ENCODE data around the gene ARHGAP26. TPM values are rescaled to one million over a fixed set of nuclear protein-coding genes. Genes with fewer than 3 reads are reported as not detected.
"Not testable (repeated sequence)": the region's sequence is repeated elsewhere in the genome, so short reads cannot be mapped to it uniquely, and the experiment has no call there.

Gene ARHGAP26
- total and polyA plus RNA-seq, 2 donors (not counting 3 experiments of a cell fraction or from before 2014, with no cell fraction given), result 3.1 to 16.2 TPM

- CTCF ChIA-PET, result interaction anchor here (1.0 to 1.8 kb wide), 2 partner anchors 12 to 18 kb away, joined by 4 to 6 read pairs; no protein-coding TSS in a partner anchor
- FAIRE-seq, result no peak
These were observed 214.3 kb downstream of the ARHGAP26 start for GRCh38 chr5:142984525-142984924.

DNA sequence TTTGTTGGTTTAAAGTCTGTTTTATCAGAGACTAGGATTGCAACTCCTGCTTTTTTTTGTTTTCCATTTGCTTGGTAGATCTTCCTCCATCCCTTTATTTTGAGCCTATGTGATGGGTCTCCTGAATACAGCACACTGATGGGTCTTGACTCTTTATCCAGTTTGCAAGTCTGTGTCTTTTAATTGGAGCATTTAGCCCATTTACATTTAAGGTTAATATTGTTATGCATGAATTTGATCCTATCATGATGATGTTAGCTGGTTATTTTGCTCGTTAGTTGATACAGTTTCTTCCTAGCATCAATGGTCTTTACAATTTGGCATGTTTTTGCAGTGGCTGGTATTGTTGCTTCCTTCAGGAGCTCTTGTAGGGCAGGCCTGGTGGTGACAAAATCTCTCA, 219.1 kb downstream of the ARHGAP26 start:
- H3K9me3 ChIP-seq (replicated peaks; ENCODE audit: control insufficient read depth, insufficient read depth, low read length); BruUV-seq (replicated peaks); FAIRE-seq; H3K4me3 ChIP-seq (replicated peaks in 1 of 3; ENCODE audit: insufficient read depth in 1 of 3, low read depth in 1 of 3, low read length in 3 of 3); dilution Hi-C loops (cut with MboI; ENCODE audit: extremely low pct_ligation_motif_present, low sequenced_read_pairs); H3K36me3 ChIP-seq (ENCODE audit: control insufficient read depth in 2 of 2, extremely low read depth in 1 of 2, insufficient read depth in 2 of 2, low read length in 2 of 2); H2AFZ ChIP-seq (ENCODE audit: low read depth, low read length); H3K79me2 ChIP-seq (ENCODE audit: control insufficient read depth, insufficient read depth, low read length); POLR2A ChIA-PET; H3K9me1 ChIP-seq (replicated peaks; ENCODE audit: control insufficient read depth, extremely low read depth, insufficient read depth, low read length); H3K4me1 ChIP-seq (ENCODE audit: control insufficient read depth, extremely low read depth, insufficient read depth, low read length); H4K20me1 ChIP-seq (replicated peaks; ENCODE audit: control insufficient read depth, extremely low read depth, insufficient read depth, low read length); DNase-seq (ENCODE audit: low read depth, low spot score); H3K4me2 ChIP-seq (ENCODE audit: insufficient read depth, low read length); H3K27me3 ChIP-seq (ENCODE audit: control insufficient read depth in 2 of 2, insufficient read depth in 2 of 2, low read length in 2 of 2); H3K9ac ChIP-seq (replicated peaks; ENCODE audit: extremely low read depth, insufficient read depth, low read length); intact Hi-C loops (cut with micrococcal nuclease); H3K27ac ChIP-seq (ENCODE audit: insufficient read depth, low read depth, low read length): not testable (repeated sequence)
- CTCF ChIA-PET, result interaction anchor here (1.7 kb wide), 1 partner anchor 13 kb away, joined by 4 read pairs; no protein-coding TSS in a partner anchor

More at GRCh38 chr5:142984525-142984924, 214.3 kb downstream of the ARHGAP26 start:
- intact Hi-C loops (cut with micrococcal nuclease) (no loop called here), dilution Hi-C loops (cut with MboI; ENCODE audit: extremely low pct_ligation_motif_present, low sequenced_read_pairs) (no loop called here)
- Histone ChIP-seq H3K4me1 (ENCODE audit: control insufficient read depth, extremely low read depth, insufficient read depth, low read length) (peaks cover 38% of the 10 kb centered on the region), H3K9me1 (replicated peaks; ENCODE audit: control insufficient read depth, extremely low read depth, insufficient read depth, low read length) (no peaks in the 10 kb centered on the region), H3K27me3 (ENCODE audit: control insufficient read depth in 2 of 2, insufficient read depth in 2 of 2, low read length in 2 of 2) (no peaks in the 10 kb centered on the region), H3K9me3 (replicated peaks; ENCODE audit: control insufficient read depth, insufficient read depth, low read length) (no peaks in the 10 kb centered on the region), H3K4me3 (replicated peaks in 1 of 3; ENCODE audit: insufficient read depth in 1 of 3, low read depth in 1 of 3, low read length in 3 of 3) (no peak overlapping the region), H2AFZ (ENCODE audit: low read depth, low read length) (no peak overlapping the region), H3K27ac (ENCODE audit: insufficient read depth, low read depth, low read length) (no peak overlapping the region), H3K4me2 (ENCODE audit: insufficient read depth, low read length) (no peak overlapping the region), H4K20me1 (replicated peaks; ENCODE audit: control insufficient read depth, extremely low read depth, insufficient read depth, low read length) (no peaks in the 10 kb centered on the region), H3K79me2 (ENCODE audit: control insufficient read depth, insufficient read depth, low read length) (no peaks in the 10 kb centered on the region), H3K9ac (replicated peaks; ENCODE audit: extremely low read depth, insufficient read depth, low read length) (no peak overlapping the region), H3K36me3 (ENCODE audit: control insufficient read depth in 2 of 2, extremely low read depth in 1 of 2, insufficient read depth in 2 of 2, low read length in 2 of 2) (no peaks in the 10 kb centered on the region)
- no peak for DNase-seq (ENCODE audit: low read depth, low spot score)
- no TSS peak for BruUV-seq (replicated peaks)
- TF ChIP-seq, protein P1, sequence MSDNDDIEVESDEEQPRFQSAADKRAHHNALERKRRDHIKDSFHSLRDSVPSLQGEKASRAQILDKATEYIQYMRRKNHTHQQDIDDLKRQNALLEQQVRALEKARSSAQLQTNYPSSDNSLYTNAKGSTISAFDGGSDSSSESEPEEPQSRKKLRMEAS (IDR thresholded peaks at IDR 0.05; ENCODE audit: insufficient read depth, insufficient read length), result no peak
- TF ChIP-seq JUN (IDR thresholded peaks at IDR 0.05; ENCODE audit: borderline replicate concordance, insufficient read depth, insufficient read length, low read depth), result no peak
- TF ChIP-seq, protein P2, sequence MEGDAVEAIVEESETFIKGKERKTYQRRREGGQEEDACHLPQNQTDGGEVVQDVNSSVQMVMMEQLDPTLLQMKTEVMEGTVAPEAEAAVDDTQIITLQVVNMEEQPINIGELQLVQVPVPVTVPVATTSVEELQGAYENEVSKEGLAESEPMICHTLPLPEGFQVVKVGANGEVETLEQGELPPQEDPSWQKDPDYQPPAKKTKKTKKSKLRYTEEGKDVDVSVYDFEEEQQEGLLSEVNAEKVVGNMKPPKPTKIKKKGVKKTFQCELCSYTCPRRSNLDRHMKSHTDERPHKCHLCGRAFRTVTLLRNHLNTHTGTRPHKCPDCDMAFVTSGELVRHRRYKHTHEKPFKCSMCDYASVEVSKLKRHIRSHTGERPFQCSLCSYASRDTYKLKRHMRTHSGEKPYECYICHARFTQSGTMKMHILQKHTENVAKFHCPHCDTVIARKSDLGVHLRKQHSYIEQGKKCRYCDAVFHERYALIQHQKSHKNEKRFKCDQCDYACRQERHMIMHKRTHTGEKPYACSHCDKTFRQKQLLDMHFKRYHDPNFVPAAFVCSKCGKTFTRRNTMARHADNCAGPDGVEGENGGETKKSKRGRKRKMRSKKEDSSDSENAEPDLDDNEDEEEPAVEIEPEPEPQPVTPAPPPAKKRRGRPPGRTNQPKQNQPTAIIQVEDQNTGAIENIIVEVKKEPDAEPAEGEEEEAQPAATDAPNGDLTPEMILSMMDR (IDR thresholded peaks at IDR 0.05; ENCODE audit: extremely low read depth in 1 of 2, insufficient read depth in 1 of 2, low read depth in 1 of 2, low read length in 2 of 2), result no peak
- no peak for TF ChIP-seq POLR2A (IDR thresholded peaks at IDR 0.05; ENCODE audit: low read depth, low read length)
- TF ChIP-seq MYC (IDR thresholded peaks at IDR 0.05; ENCODE audit: low read depth, low read length), result no peak
- no peak for TF ChIP-seq POLR2AphosphoS5 (IDR thresholded peaks at IDR 0.05; ENCODE audit: insufficient read depth, low read depth, low read length)
- no peak for TF ChIP-seq GATA2 (IDR thresholded peaks at IDR 0.05; ENCODE audit: insufficient read depth, insufficient read length, low read depth, low read length)
- no peak for TF ChIP-seq EZH2 (IDR thresholded peaks at IDR 0.05; ENCODE audit: borderline replicate concordance, low read depth, low read length, severe bottlenecking)
- no peak for TF ChIP-seq FOS (IDR thresholded peaks at IDR 0.05; ENCODE audit: borderline replicate concordance, insufficient read depth, low read length)
- POLR2A ChIA-PET, result no interaction called here

DNA sequence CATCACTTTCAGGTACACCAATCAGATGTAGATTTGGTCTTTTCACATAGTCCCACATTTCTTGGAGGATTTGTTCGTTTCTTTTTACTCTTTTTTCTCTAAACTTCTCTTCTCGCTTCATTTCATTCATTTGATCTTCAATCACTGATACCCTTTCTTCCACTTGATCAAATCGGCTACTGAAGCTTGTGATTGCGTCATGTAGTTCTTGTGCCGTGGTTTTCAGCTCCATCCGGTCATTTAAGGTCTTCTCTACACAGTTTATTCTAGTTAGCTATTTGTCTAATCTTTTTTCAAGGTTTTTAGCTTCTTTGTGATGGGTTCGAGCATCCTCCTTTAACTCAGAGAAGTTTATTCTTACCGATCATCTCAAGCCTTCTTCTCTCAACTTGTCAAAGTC, 219.9 kb downstream of the ARHGAP26 start:
- H3K27ac ChIP-seq (ENCODE audit: insufficient read depth, low read depth, low read length); POLR2A ChIA-PET; H2AFZ ChIP-seq (ENCODE audit: low read depth, low read length); FAIRE-seq; H3K4me1 ChIP-seq (ENCODE audit: control insufficient read depth, extremely low read depth, insufficient read depth, low read length); dilution Hi-C loops (cut with MboI; ENCODE audit: extremely low pct_ligation_motif_present, low sequenced_read_pairs); H3K9me1 ChIP-seq (replicated peaks; ENCODE audit: control insufficient read depth, extremely low read depth, insufficient read depth, low read length); H3K27me3 ChIP-seq (ENCODE audit: control insufficient read depth in 2 of 2, insufficient read depth in 2 of 2, low read length in 2 of 2); intact Hi-C loops (cut with micrococcal nuclease); H3K4me2 ChIP-seq (ENCODE audit: insufficient read depth, low read length); DNase-seq (ENCODE audit: low read depth, low spot score); H3K36me3 ChIP-seq (ENCODE audit: control insufficient read depth in 2 of 2, extremely low read depth in 1 of 2, insufficient read depth in 2 of 2, low read length in 2 of 2); BruUV-seq (replicated peaks); H3K9me3 ChIP-seq (replicated peaks; ENCODE audit: control insufficient read depth, insufficient read depth, low read length); H3K9ac ChIP-seq (replicated peaks; ENCODE audit: extremely low read depth, insufficient read depth, low read length); H4K20me1 ChIP-seq (replicated peaks; ENCODE audit: control insufficient read depth, extremely low read depth, insufficient read depth, low read length); H3K79me2 ChIP-seq (ENCODE audit: control insufficient read depth, insufficient read depth, low read length); H3K4me3 ChIP-seq (replicated peaks in 1 of 3; ENCODE audit: insufficient read depth in 1 of 3, low read depth in 1 of 3, low read length in 3 of 3): not testable (repeated sequence)
- CTCF ChIA-PET, result interaction anchor here (1.3 to 1.7 kb wide), 2 partner anchors 13 to 64 kb away, joined by 3 to 4 read pairs; no protein-coding TSS in a partner anchor
